VCaP (cell line): Measurements from ENCODE around the gene LTBP3.

ENCODE experiments used
- H3K27ac ChIP-seq: fragments of 450-650 bp; 2 replicates; pipeline ENCODE4 v1.5.1; 2017
- CTCF ChIP-seq: fragments of 450-650 bp; conservative IDR thresholded peaks from 2 replicates; pipeline ENCODE4 v1.5.1; 2017; ENCODE audit warnings: mild to moderate bottlenecking, moderate library complexity

Gene LTBP3

GRCh38 chr11:65584106-65584505, 25.9 kb upstream of the LTBP3 start:
- no peak for TF ChIP-seq CTCF
- no peak overlapping the region for H3K27ac ChIP-seq

- H3K27ac ChIP-seq, result no peak overlapping the region
- no peak for TF ChIP-seq CTCF
Observed at GRCh38 chr11:65583589-65583988, 25.4 kb upstream of the LTBP3 start.

- no peak for TF ChIP-seq CTCF
- H3K27ac ChIP-seq, result no peak overlapping the region
Observed at GRCh38 chr11:65581928-65582327, 23.8 kb upstream of the LTBP3 start.

- TF ChIP-seq CTCF, result no peak
Observed at GRCh38 chr11:65580756-65581155, 22.6 kb upstream of the LTBP3 start.

GRCh38 chr11:65580031-65580692, 22.0 kb upstream of the LTBP3 start:
- no peak overlapping the region for H3K27ac ChIP-seq

More at GRCh38 chr11:65580756-65581155, 22.6 kb upstream of the LTBP3 start:
- no peak overlapping the region for H3K27ac ChIP-seq

GRCh38 chr11:65579291-65579690, 21.1 kb upstream of the LTBP3 start:
- no peak for TF ChIP-seq CTCF
- H3K27ac ChIP-seq, result no peak overlapping the region

More at GRCh38 chr11:65580031-65580692, 22.0 kb upstream of the LTBP3 start:
- no peak for TF ChIP-seq CTCF

- H3K27ac ChIP-seq, result no peak overlapping the region
- no peak for TF ChIP-seq CTCF
Observed at GRCh38 chr11:65578667-65579066, 20.5 kb upstream of the LTBP3 start.
